Smooth muscle cell of the brain vasculature (primary cell): Measurements from ENCODE around the gene GPR37.

Source experiments
- DNase-seq: peaks from one replicate; pipeline ENCODE4 v3.0.0-alpha.2; 2012; ENCODE audit warnings: low read depth, low spot score

GPR37 gene

GRCh38 chr7:124724507-124725192, 40.9 kb downstream of the GPR37 start:
- DNase-seq: no peak

DNA sequence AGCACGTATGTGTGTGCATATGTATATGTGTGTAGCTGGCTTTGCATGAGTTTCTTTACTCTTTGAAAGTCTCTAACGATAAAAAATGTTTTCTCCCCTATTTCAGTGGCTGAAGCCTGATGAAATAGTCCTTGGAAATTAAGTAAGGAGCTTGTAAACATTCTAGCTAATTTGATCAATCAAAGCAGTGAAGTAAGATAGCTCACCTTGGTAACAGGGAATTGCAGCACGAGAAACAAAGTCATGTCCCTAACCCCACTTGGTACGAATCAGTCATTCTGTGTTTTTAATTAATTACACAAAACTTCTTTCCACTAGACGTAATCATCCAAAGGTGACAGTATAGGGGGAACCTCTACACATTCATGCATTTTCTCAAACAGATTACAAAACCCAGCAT, 41.5 kb downstream of the GPR37 start:
- DNase-seq: no peak

GRCh38 chr7:124723012-124723411, 42.6 kb downstream of the GPR37 start:
- DNase-seq: no peak

- no peak for DNase-seq
These were observed 43.3 kb downstream of the GPR37 start for GRCh38 chr7:124722292-124722691.

DNA sequence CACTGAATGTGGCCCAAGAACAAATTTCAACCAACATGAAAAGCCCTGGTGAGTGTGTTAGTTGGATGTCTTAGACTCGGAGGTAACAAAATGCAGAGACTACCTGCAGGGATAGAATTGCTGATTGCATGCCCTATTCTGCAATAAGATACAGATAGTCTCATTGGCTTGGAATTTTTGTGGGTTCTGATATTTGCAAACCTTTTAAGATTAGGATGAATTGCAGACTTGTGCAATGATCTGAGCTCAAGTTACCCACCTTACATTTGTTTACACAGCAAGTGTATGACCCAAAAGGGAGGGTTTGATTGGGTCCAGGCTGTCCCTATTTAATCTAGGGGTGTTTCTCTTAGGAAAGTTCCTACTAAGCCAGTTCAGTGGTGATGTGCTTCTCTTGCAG, 45.4 kb downstream of the GPR37 start:
- no peak for DNase-seq

GRCh38 chr7:124718032-124718766, 47.4 kb downstream of the GPR37 start:
- no peak for DNase-seq

DNA sequence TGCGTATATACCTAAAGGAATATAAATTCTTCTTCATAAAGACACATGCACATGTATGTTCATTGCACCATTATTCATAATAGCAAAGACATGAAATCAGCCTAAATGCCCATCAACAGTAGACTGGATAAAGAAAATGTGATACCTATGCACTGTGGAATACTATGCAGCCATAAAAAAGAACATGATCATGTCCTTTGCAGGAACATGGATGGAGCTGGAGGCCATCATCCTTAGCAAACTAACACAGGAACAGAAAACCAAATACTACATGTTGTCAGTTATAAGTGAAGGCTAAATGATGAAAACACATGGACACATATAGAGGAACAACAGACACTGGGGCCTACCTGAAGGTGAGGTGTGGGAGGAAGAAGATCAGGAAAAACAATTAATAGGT, 48.7 kb downstream of the GPR37 start:
- no peak for DNase-seq

DNA sequence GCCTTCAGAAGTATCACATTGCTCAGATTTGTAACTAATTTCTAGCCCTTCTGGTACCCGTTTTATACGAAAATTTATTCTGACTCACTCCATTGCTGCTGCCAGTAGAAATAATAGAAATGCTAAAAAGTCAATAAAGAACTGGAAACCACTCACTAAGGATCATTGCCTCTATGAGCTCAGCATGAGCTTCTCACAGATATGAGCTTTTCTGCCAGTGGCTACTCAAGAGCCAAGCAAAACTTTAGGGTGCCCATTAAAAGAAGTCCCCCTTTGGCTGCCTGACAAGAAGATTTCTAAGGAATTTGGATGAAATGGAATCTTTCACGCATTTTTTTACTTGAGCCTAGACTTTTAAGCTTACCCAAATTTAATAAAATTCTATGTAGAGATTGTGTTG, 52.5 kb downstream of the GPR37 start:
- DNase-seq: no peak

DNA sequence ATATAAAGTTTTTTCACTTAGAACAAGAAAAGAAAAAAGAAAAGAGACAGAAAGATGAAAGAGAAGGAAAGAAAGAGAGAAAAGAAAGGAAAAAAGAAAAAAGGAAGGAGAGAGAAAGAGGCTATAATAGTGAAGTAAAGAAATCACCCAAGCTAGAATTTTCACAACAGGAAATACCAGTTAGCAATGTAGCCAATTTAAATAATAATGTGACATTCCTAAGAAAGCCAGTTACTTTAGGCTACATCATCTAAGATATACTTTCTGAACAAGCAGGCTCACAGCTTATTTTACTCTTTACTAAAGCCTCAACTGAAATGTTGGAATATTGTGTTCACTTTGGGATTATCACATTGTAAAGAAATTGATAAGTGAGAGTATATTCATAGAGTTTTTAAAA, 53.6 kb downstream of the GPR37 start:
- DNase-seq: no peak

- no peak for DNase-seq
These were observed 63.2 kb downstream of the GPR37 start for GRCh38 chr7:124702385-124702784.

DNA sequence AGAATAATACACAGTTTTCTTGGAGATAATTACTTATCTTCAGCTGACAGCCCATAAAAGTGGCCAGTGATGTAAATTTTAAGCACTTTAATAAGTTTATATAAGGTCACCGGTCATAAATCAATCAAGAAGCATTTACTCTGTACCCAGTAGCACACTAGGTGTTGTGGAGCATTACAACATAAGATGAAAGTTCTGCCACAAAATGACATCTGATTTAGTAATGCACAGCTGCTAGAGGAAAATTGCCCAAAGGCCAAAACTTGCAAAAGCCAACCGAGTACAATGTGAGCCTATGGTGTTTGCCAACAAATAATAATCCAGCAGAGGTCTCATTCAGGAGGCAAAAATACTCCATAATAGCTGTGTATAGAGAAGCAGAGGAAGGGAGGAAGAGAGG, 63.6 kb downstream of the GPR37 start:
- no peak for DNase-seq

- no peak for DNase-seq
These were observed 64.9 kb downstream of the GPR37 start for GRCh38 chr7:124700655-124701054.

DNA sequence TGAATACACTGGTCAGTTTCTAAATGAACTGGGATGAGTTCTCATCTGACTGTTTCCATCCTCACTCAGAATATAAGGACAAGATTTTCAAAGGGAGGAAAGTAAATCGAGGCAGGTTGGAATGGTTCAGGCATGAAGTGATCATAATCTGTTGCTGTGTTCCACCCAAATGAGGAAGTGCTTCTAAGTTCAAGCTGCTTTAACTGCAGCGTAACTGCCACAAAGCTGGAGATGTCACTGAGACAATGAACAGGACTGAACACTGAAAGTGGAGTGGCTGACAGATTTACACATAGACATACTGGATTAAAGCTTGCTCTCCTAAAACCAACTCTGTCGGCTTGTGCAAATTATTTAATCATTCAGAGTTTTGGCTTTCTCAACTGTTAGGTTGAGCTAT, 66.6 kb downstream of the GPR37 start:
- no peak for DNase-seq

- DNase-seq: no peak
These were observed 67.8 kb downstream of the GPR37 start for GRCh38 chr7:124697746-124698145.
